Kidney capillary endothelial cell (primary cell): ENCODE data around the gene COX19.

Experiments used
- DNase-seq: peaks from one replicate; pipeline ENCODE4 v3.0.0-alpha.2; 2018; ENCODE audit warnings: low spot score

Gene COX19

GRCh38 chr7:991729-992656 is 16.6 kb upstream of the COX19 start:
- no peak for DNase-seq

- DNase-seq: no peak
Measured at GRCh38 chr7:990933-991728, 15.8 kb upstream of the COX19 start.

GRCh38 chr7:990352-990932 is 15.1 kb upstream of the COX19 start:
- no peak for DNase-seq

DNA sequence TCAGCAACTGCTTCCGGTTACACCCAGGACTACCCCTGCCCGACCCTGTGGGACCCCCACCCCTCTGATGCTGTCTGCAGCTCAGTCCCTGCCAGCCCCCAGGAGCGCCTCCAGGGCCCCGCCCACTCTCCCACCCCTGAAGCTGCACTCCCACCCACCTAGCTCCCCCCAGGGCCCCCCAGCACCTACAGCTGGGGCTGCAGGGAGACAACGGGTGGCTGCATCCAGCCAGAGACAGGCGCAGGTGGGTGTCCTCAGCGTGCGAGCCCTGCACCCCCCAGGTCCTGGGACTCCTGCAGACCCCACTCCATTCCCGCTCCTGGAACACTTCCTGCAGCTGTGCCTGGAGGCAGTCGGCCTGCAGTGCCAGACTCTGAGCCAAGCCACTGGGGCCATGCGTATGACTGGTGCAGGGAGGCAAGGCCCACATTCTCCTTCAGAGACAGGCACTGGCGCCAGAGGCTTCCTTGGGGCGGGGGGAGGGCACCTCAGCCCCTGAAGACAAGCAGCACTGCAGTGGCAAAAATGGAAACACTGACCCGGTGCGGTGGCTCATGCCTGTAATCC is 13.7 kb upstream of the COX19 start:
- no peak for DNase-seq

DNA sequence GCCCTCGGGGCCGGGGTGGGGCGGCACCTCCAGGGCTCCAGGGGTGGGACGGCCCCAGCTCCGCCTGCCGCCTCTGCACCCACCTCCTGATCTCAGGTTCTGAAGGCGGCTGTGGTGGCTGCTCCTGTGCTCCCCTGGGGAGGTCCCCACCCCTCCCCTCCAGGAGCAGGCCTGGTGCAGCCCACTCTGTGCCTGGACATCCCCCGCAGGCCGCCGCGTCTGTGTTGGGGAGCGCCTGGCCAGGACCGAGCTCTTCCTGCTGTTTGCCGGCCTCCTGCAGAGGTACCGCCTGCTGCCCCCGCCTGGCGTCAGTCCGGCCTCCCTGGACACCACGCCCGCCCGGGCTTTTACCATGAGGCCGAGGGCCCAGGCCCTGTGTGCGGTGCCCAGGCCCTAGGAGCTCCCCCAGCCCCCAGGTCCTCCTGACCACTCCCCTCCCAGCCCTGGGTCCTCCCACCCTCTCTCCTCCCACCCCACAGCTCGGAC is 13.1 kb upstream of the COX19 start:
- no peak for DNase-seq

DNA sequence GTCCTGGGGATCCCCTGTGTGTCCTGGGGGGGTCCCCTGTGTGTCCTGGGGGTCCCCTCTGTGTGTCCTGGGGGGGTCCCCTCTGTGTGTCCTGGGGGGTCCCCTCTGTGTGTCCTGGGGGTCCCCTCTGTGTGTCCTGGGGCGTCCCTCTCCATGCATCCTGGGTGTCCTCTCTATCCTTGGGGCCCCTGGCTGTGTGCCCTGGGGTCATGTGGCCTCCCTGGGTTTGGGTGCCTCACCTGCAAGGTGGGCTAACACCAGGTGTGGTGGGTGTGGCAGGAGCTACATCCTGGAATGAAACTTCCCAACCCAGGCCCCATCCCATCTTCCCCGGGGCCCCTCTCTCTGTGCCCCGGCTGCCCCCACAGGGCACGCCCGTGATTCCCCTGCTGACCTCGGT is 12.6 kb upstream of the COX19 start:
- no peak for DNase-seq

DNA sequence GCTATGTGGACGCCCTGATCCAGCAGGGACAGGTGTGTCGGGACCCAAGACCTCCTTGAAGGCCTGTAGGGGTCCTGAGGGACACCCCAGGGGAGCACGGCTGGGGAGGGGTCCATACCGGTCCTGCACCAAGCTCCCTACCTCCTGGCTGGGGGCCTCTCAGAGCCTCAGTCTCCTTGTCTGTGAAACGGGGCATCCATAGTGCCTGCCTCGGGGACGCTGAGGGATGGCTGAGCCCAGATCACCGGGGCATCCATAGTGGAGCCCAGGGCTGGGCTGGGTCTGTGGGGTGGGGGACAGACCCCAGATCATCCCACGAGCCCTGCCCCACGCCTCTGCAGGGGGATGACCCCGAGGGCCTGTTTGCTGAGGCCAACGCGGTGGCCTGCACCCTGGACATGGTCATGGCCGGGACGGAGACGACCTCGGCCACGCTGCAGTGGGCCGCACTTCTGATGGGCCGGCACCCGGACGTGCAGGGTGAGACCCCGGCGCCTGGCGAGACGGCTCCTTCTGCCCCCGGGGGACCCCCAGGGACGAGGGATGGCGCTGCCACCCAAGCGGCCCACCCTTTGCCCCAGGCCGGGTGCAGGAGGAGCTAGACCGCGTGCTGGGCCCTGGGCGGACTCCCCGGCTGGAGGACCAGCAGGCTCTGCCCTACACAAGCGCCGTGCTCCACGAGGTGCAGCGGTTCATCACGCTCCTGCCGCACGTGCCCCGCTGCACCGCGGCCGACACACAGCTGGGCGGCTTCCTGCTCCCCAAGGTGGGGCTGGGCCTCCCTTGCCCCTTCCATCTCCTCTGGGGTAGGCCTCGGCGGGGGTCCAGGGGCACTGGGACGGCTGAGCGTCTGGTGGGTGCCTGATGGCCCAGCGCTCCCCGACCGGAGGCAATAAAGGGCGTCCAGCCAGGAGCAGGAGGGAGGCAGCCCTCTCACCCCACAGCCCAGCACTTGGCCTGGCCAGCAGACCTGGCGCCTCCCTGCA is 11.7 kb upstream of the COX19 start:
- no peak for DNase-seq

GRCh38 chr7:985915-986741 is 10.8 kb upstream of the COX19 start:
- DNase-seq: peak; percentile 68

- DNase-seq: no peak
Measured at GRCh38 chr7:985127-985416, 9.7 kb upstream of the COX19 start.

- no peak for DNase-seq
Measured at GRCh38 chr7:984361-985126, 9.2 kb upstream of the COX19 start.

DNA sequence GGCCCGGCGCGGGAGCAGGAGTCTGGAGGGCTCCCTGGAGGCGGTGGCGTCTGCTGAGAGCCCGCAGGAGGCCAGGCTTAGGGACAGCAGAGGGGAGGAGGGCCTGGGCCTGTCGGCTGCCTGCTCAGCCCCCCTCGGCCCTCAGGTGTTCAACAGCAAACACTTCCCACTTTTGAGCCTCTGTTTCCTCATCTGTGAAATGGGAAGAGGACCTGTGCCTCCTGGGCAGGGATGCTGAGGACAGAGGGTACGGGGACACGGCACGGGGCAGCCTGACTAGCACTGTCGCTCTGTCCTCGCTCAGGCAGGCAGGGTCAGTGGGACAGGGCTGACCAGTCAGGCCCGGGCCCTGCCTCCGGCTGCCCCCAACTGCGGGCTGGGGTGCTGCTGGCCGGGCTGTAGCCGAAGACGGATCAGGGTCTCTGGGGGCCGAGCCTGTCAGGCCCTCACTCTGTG is 8.3 kb upstream of the COX19 start:
- no peak for DNase-seq

DNA sequence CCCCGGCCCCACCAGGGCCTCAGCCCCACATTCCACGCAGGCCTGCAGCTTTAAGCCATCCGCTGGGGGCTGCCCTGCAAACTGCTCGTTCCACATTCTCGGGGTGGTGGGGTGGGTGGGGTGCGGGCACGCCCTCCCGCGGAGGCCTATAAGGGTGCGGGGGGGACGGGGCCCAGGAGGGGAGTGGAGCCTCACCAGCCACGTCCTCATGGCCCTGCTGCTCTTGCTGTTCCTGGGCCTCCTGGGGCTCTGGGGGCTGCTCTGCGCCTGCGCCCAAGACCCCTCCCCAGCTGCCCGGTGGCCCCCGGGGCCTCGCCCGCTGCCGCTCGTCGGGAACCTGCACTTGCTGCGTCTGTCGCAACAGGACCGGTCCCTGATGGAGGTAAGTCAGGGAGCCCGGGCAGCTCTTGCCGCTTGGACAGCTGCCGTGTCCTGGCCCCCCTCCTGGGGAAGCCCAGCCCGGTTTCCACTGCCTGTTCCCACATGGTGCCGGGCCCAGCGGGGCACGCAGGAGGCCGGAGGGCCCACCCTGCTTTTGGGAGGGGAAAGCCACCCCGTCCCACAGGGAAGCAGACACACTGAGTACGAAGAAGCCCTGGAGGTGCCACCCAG is 7.8 kb upstream of the COX19 start, which contains the start of gene CYP2W1:
Gene CYP2W1, plus strand, starts transcription at position 178 of the 612 bp plus-strand sequence. Its CDS starts 31 bp downstream, at position 209.
- DNase-seq: no peak

- no peak for DNase-seq
Measured at GRCh38 chr7:982511-983003, 7.2 kb upstream of the COX19 start.

DNA sequence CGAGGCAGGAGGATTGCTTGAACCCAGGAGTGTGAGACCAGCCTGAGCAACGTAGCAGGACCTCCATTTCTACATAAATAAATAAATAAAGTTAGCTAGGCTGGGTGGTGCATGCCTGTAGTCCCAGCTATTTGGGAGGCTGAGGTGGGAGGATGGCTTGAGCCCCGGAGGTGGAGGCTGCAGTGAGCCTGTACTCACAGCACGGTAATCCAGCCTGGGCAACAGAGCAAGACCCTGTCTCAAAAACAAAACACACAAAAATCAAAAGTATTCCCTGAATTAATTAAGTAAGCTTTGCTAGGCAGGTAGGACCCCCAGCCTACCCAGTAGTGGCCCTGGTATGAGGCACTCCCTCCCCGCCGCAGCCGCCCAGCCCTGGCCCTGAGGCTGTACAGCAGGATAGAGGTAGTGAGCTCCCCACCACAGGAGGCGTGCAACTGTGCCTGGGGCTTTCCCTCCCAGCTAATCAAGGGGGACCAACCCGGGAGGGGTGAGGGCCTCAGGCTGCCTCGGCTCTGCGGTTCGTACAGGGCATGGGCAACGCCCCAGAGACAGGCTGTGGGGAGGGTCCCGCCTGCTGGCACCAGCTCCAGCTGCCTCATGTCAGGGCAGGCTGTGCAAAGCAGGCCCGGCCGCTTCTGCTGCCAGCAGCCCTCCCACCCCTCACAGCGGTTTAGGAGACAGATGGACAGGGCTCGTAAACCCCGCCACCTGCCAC is 6.6 kb upstream of the COX19 start:
- DNase-seq: no peak

- DNase-seq: no peak
Measured at GRCh38 chr7:979886-980571, 4.7 kb upstream of the COX19 start.

DNA sequence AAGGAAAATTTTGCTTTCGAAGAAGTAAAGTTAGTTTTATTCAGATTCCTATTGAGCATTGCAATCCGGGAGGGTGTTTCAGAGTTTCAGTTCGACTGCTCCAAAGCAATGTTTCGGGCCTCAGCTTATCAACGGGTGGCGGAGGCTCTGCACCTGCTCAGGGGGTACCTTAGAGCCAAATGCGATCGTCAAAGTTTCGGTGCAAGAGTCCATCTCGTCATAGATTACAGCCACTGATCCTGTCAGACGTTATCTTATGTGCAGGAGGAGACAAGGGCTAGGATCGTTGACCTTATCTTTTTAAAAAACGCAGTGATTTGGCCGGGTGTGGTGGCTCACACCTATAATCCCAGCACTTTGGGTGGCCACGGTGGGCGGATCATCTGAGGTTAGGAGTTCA is 3.8 kb upstream of the COX19 start:
- DNase-seq: no peak

- no peak for DNase-seq
Measured at GRCh38 chr7:978416-979091, 3.2 kb upstream of the COX19 start.
